Measurements from ENCODE around the gene GALNT6. TPM values are rescaled to one million over a fixed set of nuclear protein-coding genes. Genes with fewer than 3 reads are reported as not detected.

Gene GALNT6
- total and polyA plus RNA-seq, 2 experiments from 2014 or later, result 4.3 to 5.4 TPM

GRCh38 chr12:51421266-51421884 lies 30.2 kb upstream of the GALNT6 start:
- TF ChIP-seq, protein P1, sequence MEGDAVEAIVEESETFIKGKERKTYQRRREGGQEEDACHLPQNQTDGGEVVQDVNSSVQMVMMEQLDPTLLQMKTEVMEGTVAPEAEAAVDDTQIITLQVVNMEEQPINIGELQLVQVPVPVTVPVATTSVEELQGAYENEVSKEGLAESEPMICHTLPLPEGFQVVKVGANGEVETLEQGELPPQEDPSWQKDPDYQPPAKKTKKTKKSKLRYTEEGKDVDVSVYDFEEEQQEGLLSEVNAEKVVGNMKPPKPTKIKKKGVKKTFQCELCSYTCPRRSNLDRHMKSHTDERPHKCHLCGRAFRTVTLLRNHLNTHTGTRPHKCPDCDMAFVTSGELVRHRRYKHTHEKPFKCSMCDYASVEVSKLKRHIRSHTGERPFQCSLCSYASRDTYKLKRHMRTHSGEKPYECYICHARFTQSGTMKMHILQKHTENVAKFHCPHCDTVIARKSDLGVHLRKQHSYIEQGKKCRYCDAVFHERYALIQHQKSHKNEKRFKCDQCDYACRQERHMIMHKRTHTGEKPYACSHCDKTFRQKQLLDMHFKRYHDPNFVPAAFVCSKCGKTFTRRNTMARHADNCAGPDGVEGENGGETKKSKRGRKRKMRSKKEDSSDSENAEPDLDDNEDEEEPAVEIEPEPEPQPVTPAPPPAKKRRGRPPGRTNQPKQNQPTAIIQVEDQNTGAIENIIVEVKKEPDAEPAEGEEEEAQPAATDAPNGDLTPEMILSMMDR (IDR thresholded peaks at IDR 0.05; ENCODE audit: low read depth, low read length), result peak; percentile 71
- Histone ChIP-seq H3K4me1 (ENCODE audit: low read depth) (peaks cover 14% of the 10 kb centered on the region), H3K27me3 (no peaks in the 10 kb centered on the region), H3K27ac (no peak overlapping the region), H3K4me3 (no peak overlapping the region), H3K9me3 (ENCODE audit: low read depth) (no peaks in the 10 kb centered on the region), H3K36me3 (no peaks in the 10 kb centered on the region)
- DNase-seq (ENCODE audit: low read depth in 1 of 2, low spot score in 1 of 2), result peak; percentile 84 to 85

DNA sequence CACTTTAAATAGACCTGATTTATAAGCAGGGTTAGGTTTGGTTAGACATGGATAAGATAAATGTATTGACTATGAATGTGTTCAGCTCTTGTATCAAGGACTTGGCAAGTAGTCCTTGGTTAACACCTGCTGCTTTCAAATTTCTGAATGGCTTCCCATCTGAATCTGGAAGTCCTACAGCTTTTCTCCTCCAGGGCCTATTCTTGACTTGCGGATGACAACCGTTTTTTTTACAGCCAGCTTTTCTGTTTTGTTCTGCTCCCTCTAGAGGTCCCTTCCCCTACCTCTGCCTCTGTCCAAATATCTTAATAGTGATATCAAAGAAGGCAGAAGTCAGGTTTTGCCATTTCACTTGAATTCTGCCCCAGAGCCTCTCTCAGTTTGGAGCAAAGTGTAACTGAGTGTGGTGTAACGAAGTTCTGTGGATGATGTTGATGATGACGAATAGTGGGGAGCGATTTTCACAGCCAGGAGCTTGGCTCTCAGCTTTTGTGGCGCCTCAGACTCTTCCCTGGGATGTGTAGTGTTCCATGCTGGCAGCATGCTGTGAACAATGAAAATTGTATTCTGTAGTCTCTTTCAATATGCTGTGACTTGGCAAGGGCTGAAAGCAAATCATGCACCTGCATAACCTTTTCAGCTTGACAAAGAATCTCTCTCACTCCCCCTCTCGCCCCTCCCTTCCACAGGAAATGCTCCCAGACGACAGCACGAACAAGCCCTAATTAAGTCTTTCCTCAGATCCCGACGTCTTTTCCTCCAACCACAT lies 28.4 kb upstream of the GALNT6 start:
- Histone ChIP-seq H3K27ac (no peak overlapping the region), H3K27me3 (no peaks in the 10 kb centered on the region), H3K9me3 (ENCODE audit: low read depth) (no peaks in the 10 kb centered on the region), H3K4me1 (ENCODE audit: low read depth) (peaks cover 14% of the 10 kb centered on the region), H3K36me3 (no peaks in the 10 kb centered on the region), H3K4me3 (no peak overlapping the region)
- peak in 1 of 2 donors; percentile 18 for DNase-seq (ENCODE audit: low read depth in 1 of 2, low spot score in 1 of 2)
- TF ChIP-seq, protein P1 (IDR thresholded peaks at IDR 0.05; ENCODE audit: low read depth, low read length), result no peak

DNA sequence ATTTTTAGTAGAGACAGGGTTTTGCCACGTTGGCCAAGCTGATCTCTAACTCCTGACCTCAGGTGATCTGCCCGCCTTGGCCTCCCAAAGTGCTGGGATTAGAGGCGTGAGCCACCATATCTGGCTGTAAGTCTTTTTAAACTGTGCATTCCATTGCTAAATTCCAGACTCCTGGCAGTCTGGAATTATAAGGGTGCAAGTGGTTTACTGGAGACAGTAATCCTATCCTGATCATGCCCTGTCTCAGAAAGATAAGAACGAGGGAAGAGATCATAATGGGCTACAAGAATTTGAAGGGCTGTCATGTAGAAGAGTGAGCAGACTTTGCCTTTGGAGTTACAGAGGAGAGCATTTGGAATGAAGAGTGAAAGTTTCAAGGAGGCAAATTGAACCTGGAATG lies 26.6 kb upstream of the GALNT6 start:
- no peaks in the 10 kb centered on the region for H3K36me3 ChIP-seq
- H3K4me1 ChIP-seq (ENCODE audit: low read depth), result peaks cover 9% of the 10 kb centered on the region
- no peaks in the 10 kb centered on the region for H3K9me3 ChIP-seq (ENCODE audit: low read depth)
- TF ChIP-seq, protein P1 (IDR thresholded peaks at IDR 0.05; ENCODE audit: low read depth, low read length), result no peak
- peak overlapping the region; percentile 11 for H3K27ac ChIP-seq
- no peak for DNase-seq (ENCODE audit: low read depth in 1 of 2, low spot score in 1 of 2)
- H3K27me3 ChIP-seq, result no peaks in the 10 kb centered on the region
- H3K4me3 ChIP-seq, result no peak overlapping the region

DNA sequence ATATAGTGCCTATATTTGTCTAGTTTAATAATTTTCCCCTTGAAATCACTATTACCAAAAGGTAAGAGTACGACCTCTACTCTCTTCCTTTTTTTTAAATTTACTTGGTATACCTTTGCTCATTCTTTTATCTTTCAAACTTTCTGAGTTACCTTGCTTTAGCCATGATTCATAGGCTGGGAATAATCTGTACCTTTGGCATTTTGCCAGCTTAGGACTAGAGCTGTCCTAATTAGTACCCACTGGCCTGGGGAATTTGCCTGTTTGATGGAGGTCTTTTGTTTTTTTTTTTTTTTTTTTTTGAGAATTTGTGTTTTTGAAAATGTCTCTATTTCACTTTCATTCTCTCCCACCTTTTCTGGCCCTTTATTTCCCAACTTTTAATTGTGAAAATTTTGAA lies 24.7 kb upstream of the GALNT6 start:
- TF ChIP-seq, protein P1 (IDR thresholded peaks at IDR 0.05; ENCODE audit: low read depth, low read length), result no peak
- Histone ChIP-seq H3K4me1 (ENCODE audit: low read depth) (peaks cover 9% of the 10 kb centered on the region), H3K36me3 (no peaks in the 10 kb centered on the region), H3K27ac (no peak overlapping the region), H3K9me3 (ENCODE audit: low read depth) (no peaks in the 10 kb centered on the region), H3K4me3 (no peak overlapping the region), H3K27me3 (no peaks in the 10 kb centered on the region)
- peak in 1 of 2 donors; percentile 55 for DNase-seq (ENCODE audit: low read depth in 1 of 2, low spot score in 1 of 2)

- Histone ChIP-seq H3K27me3 (no peaks in the 10 kb centered on the region), H3K9me3 (ENCODE audit: low read depth) (no peaks in the 10 kb centered on the region), H3K4me1 (ENCODE audit: low read depth) (peaks cover 9% of the 10 kb centered on the region), H3K36me3 (no peaks in the 10 kb centered on the region), H3K4me3 (no peak overlapping the region), H3K27ac (no peak overlapping the region)
- TF ChIP-seq, protein P1 (IDR thresholded peaks at IDR 0.05; ENCODE audit: low read depth, low read length), result no peak
- no peak for DNase-seq (ENCODE audit: low read depth in 1 of 2, low spot score in 1 of 2)
Observed at GRCh38 chr12:51413791-51414190, 22.6 kb upstream of the GALNT6 start.
